GM20000 (cell line): Measurements from ENCODE around the gene PHB1.

Source experiments
- DNase-seq: peaks from one replicate; pipeline ENCODE4 v3.0.0; 2012; ENCODE audit warnings: low spot score
- CTCF ChIP-seq: IDR thresholded peaks from 2 replicates; pipeline ENCODE4 v1.5.1; 2012; ENCODE audit warnings: mild to moderate bottlenecking, control low read depth; ENCODE audit errors: extremely low read depth, missing control alignments

The PHB1 gene

DNA sequence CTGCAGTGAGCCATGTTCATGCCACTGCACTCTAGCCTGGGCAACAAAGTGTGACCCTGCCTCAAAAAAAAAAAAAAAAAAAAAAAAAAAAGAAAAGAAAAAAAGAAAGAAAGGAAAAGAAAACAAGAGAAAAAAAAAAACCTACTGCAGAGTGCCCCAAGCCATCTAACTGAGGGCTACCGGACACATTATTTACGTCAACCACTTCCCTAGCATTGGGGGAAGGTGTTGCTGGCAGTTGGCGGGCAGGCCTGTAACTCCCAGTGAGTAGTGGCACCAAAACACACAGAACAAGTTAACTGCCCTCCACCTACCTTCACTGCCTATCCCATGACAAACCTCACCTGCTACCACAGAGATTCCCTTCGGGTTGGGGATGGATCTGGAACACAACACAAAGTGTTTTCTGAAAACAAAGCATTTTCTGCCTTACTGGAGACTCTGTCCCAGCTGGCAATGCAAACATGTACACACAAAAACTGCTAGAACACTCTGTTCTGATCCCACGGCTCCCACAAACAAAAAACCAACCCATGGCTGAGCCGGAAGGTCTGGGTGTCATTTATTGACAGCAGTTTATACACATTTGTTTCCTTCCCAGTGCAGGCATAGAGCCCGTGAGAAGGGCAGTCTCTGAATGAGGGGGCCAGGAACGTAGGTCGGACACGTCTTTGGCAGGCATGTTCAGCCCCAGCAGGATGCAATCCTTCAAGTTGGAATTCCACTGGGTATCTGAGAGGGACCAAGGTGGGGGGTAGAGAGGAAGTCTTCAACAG lies 11.0 kb downstream of the PHB1 start:
- TF ChIP-seq CTCF, result no peak
- no peak for DNase-seq

DNA sequence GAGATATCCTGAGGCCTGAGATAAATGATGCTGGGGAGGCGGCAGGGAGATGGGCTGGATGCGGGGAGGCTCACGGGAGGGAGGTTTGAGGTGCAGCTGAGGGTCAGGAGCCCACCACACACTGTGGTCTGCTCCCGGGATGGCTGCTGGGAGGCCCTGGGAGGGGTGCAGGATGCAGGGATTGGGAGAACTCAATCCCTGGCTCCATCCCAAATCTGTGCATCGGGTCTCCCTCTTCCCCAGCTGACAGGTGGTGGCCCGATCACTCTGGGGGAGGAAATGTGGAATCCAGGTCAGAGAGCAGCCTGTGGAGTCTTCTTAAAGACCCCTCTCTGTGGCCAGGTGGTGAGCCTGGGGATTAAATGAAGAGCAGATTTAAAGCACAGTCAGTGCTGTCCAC lies 12.0 kb downstream of the PHB1 start:
- no peak for TF ChIP-seq CTCF
- DNase-seq, result no peak

- no peak for TF ChIP-seq CTCF
- DNase-seq, result no peak
Observed at GRCh38 chr17:49401971-49402611, 12.6 kb downstream of the PHB1 start.

DNA sequence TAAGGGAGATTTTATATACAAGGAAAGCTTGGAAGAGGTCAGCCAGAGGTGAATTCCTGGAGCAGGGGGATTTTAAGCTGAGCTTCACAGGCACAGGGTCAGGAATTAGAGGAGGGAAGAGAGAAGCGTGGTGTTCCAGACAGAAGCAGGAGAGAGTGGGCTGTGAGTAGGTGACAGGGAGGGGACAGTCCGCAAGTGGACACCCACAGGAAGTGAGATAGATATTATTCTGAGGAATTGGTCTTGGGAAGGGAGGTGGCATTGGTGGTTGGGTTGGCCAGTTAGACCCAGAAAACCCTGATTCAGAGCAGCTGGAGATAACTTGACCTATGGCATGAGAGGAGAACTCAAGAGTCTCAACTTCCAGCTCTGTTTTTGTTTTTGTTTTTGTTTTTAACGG lies 14.7 kb downstream of the PHB1 start:
- no peak for TF ChIP-seq CTCF
- no peak for DNase-seq

DNA sequence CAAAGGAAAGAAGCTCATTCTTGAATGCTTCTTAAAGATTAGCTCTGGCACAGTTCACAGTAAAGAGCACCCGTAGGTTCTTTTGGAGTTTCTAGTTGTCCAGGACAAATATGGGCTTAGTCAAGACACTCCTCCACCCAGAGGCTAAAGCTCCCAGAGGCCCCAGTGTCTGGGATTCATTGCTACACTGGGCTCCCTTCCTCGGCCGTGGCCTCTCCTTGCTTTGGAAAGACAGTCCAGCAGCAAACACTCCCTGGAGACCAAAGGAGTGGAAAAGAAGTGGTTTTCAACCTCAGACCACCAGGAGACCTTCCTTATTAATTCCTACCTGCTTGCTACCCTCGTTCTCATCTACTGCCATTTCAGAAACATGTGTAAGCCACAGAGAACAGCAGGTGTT lies 17.1 kb downstream of the PHB1 start:
- TF ChIP-seq CTCF, result no peak
- DNase-seq, result no peak

GRCh38 chr17:49393491-49394255 lies 21.0 kb downstream of the PHB1 start:
- no peak for DNase-seq
- TF ChIP-seq CTCF, result no peak
